GM12878 (cell line): ENCODE data around the gene MIER3. TPM values are rescaled to one million over a fixed set of nuclear protein-coding genes. Genes with fewer than 3 reads are reported as not detected.

Experiments used
- BACH1 ChIP-seq: fragments of 450-650 bp; IDR thresholded peaks from 2 replicates; pipeline ENCODE4 v1.6.1; 2017; ENCODE audit warnings: mild to moderate bottlenecking, borderline replicate concordance
- CBX5 ChIP-seq: sonication (generic); IDR thresholded peaks from 2 replicates; pipeline ENCODE4 v1.6.1; 2016; ENCODE audit warnings: low read depth, moderate library complexity, mild to moderate bottlenecking, inconsistent platforms
- CEBPB ChIP-seq, 2 experiments: fragments of 150-350 bp in 1 of 2; IDR thresholded peaks; 2 replicates each; pipeline ENCODE4 v1.6.1; 2012 to 2014; ENCODE audit warnings: low read depth in 2 of 2, low read length in 2 of 2, borderline replicate concordance in 1 of 2, inconsistent platforms in 1 of 2
- CHD1 ChIP-seq: IDR thresholded peaks from 2 replicates; pipeline ENCODE4 v1.6.1; 2012; ENCODE audit warnings: low read depth, low read length, improper control_type of control experiment
- FOXK2 ChIP-seq: fragments of 450-650 bp; IDR thresholded peaks from 2 replicates; pipeline ENCODE4 v1.6.1; 2017; ENCODE audit warnings: mild to moderate bottlenecking, moderate library complexity
- FOXM1 ChIP-seq: IDR thresholded peaks from 2 replicates; pipeline ENCODE4 v1.6.1; 2012; ENCODE audit warnings: low read depth, mild to moderate bottlenecking, inconsistent platforms, low read length, moderate library complexity
- GABPA ChIP-seq: IDR thresholded peaks from 2 replicates; pipeline ENCODE4 v1.6.1; 2014; ENCODE audit warnings: antibody characterized with exemption, low read depth, mild to moderate bottlenecking, inconsistent platforms
- HCFC1 ChIP-seq: fragments of 150-350 bp; IDR thresholded peaks from 2 replicates; pipeline ENCODE4 v1.6.1; 2014; ENCODE audit warnings: low read length
- HDAC2 ChIP-seq: fragments of 200-600 bp; sonication (generic); IDR thresholded peaks from 2 replicates; pipeline ENCODE4 v1.6.1; 2017
- HDGF ChIP-seq: fragments of 450-650 bp; IDR thresholded peaks from 2 replicates; pipeline ENCODE4 v1.6.1; 2016; ENCODE audit warnings: antibody characterized with exemption
- IKZF1 ChIP-seq: fragments of 450-650 bp; conservative IDR thresholded peaks from 2 replicates; pipeline ENCODE4 v1.6.1; 2017; ENCODE audit warnings: antibody characterized with exemption, mild to moderate bottlenecking
- NBN ChIP-seq: fragments of 450-650 bp; IDR thresholded peaks from 2 replicates; pipeline ENCODE4 v1.6.1; 2016
- NFXL1 ChIP-seq: fragments of 450-650 bp; IDR thresholded peaks from 2 replicates; pipeline ENCODE4 v1.6.1; 2017; ENCODE audit warnings: antibody characterized with exemption, mild to moderate bottlenecking, borderline replicate concordance
- NFYB ChIP-seq: IDR thresholded peaks from 2 replicates; pipeline ENCODE4 v1.6.1; 2011; ENCODE audit warnings: low read depth, mild to moderate bottlenecking, low read length, improper control_type of control experiment, moderate library complexity; ENCODE audit not compliant: insufficient read depth
- NRF1 ChIP-seq: conservative IDR thresholded peaks from 2 replicates; pipeline ENCODE4 v1.6.1; 2011; ENCODE audit warnings: mild to moderate bottlenecking, low read depth, low read length, improper control_type of control experiment
- POU2F2 ChIP-seq: IDR thresholded peaks from 3 replicates; pipeline ENCODE4 v1.6.1; 2011; ENCODE audit warnings: low read depth, mild to moderate bottlenecking, low read length, borderline replicate concordance
- RB1 ChIP-seq: fragments of 450-650 bp; formaldehyde crosslinking; IDR thresholded peaks from 2 replicates; pipeline ENCODE4 v1.6.1; 2017; ENCODE audit warnings: mild to moderate bottlenecking, borderline replicate concordance
- RFX5 ChIP-seq: IDR thresholded peaks from 2 replicates; pipeline ENCODE4 v1.6.1; 2011; ENCODE audit warnings: low read depth, low read length, improper control_type of control experiment
- SMC3 ChIP-seq: IDR thresholded peaks from 2 replicates; pipeline ENCODE4 v1.6.1; 2011; ENCODE audit warnings: low read length, improper control_type of control experiment, borderline replicate concordance
- ZNF217 ChIP-seq: fragments of 450-650 bp; IDR thresholded peaks from 2 replicates; pipeline ENCODE4 v1.6.1; 2017; ENCODE audit warnings: antibody characterized with exemption, mild to moderate bottlenecking
- ZNF384 ChIP-seq: IDR thresholded peaks from 2 replicates; pipeline ENCODE4 v1.6.1; 2012; ENCODE audit warnings: low read depth, mild to moderate bottlenecking, low read length, improper control_type of control experiment, borderline replicate concordance
- ZNF622 ChIP-seq: fragments of 450-650 bp; IDR thresholded peaks from 2 replicates; pipeline ENCODE4 v1.6.1; 2017; ENCODE audit warnings: mild to moderate bottlenecking, inconsistent platforms
- ZZZ3 ChIP-seq: IDR thresholded peaks from 2 replicates; pipeline ENCODE4 v1.6.1; 2011; ENCODE audit warnings: low read depth; ENCODE audit not compliant: control insufficient read depth, insufficient read length
- polyA plus RNA-seq, 11 experiments: library from polyadenylated mRNA; depleted of rRNA in 4 of 11; unstranded in 6 of 11; stranded (reverse) in 5 of 11; fragments of >200 nt; fragmentation: Nextera tagmentation in 4 of 11; fragmentation: Illumina TruSeq in 1 of 11; extraction: Ambion mirVana in 4 of 11; extraction: Trizol in 1 of 11; gene quantifications; 1 replicate in 1 of 11; 2 replicates in 10 of 11; pipeline versions ENCODE4 v1.2.1 to v1.2.3, GENCODE V29; 2011 to 2016; ENCODE audit warnings: inconsistent platforms in 2 of 11, missing spikeins in 2 of 11, low read depth in 1 of 11
- total RNA-seq, 4 experiments: library from RNA; depleted of rRNA in 3 of 4; stranded (reverse); fragments of >200 nt in 3 of 4; fragmentation: Illumina TruSeq in 1 of 4; extraction: Trizol in 1 of 4; gene quantifications; 2 replicates each; pipeline versions ENCODE4 v1.2.1 to v1.2.3, GENCODE V29; 2013 to 2021
- TF ChIP-seq, protein P1 (sequence below): fragments of 450-650 bp; formaldehyde crosslinking; IDR thresholded peaks from 2 replicates; pipeline ENCODE4 v1.5.0; 2022; ENCODE audit warnings: mild to moderate bottlenecking, missing genetic modification characterization
- TF ChIP-seq, protein P2 (sequence below): fragments of 450-650 bp; IDR thresholded peaks from 2 replicates; pipeline ENCODE4 v1.6.1; 2017; ENCODE audit warnings: mild to moderate bottlenecking, moderate library complexity

Gene MIER3
- total and polyA plus RNA-seq, 10 of the 15 experiments (the other 5 are each of a cell fraction or from before 2014, with no cell fraction given): 2.9 to 14.6 (median 7.2) TPM

DNA sequence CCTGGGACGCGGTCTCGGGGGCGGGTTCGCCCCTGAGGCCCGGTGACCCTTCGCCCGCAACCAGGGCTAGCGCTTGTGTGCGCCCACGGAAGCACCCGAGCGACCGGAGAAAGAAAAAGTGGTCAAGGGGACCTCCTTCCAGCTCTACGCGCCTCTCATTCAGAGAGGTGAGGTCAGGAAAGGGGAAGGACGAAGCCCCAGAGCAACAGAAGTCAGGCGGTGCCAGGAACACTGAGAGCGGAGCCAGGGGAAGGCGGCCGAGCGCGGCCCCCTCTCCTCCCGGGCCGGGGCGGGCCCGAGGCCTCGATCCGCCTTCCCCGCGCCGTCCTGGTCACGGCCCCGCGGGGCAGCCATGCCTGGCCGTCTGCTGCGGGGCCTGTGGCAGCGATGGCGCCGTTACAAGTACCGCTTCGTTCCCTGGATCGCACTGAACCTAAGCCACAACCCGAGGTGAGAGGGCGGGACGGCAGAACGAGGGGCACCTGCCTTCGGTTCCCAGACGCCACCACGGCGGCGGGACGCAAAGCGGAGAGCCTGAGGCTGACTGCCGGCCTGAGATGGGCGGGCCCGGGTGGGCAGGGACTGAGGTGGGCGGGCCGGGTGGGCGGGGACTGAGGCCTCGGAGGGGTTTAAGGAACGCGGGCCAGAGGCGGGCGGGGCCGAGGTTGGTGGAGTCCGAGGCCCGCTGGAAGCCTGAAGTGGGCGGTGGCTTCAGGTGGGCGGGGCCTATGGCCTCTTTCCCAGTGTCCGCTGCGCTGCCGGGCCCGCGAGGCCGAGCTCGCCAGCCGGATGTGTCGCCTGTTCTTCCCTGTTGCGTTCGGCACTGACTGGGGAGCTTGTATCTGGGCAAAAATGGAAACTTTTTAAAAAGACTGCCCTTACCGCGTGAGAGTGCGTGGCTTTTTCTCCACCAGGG, 42.4 kb downstream of the MIER3 start, which contains the start of gene SETD9 (continued):
- no peak for TF ChIP-seq CEBPB (IDR thresholded peaks at IDR 0.05; ENCODE audit: borderline replicate concordance in 1 of 2, low read depth in 2 of 2, low read length in 2 of 2)
- TF ChIP-seq FOXK2: no peak
- TF ChIP-seq NFXL1: no peak
- TF ChIP-seq, protein P1, sequence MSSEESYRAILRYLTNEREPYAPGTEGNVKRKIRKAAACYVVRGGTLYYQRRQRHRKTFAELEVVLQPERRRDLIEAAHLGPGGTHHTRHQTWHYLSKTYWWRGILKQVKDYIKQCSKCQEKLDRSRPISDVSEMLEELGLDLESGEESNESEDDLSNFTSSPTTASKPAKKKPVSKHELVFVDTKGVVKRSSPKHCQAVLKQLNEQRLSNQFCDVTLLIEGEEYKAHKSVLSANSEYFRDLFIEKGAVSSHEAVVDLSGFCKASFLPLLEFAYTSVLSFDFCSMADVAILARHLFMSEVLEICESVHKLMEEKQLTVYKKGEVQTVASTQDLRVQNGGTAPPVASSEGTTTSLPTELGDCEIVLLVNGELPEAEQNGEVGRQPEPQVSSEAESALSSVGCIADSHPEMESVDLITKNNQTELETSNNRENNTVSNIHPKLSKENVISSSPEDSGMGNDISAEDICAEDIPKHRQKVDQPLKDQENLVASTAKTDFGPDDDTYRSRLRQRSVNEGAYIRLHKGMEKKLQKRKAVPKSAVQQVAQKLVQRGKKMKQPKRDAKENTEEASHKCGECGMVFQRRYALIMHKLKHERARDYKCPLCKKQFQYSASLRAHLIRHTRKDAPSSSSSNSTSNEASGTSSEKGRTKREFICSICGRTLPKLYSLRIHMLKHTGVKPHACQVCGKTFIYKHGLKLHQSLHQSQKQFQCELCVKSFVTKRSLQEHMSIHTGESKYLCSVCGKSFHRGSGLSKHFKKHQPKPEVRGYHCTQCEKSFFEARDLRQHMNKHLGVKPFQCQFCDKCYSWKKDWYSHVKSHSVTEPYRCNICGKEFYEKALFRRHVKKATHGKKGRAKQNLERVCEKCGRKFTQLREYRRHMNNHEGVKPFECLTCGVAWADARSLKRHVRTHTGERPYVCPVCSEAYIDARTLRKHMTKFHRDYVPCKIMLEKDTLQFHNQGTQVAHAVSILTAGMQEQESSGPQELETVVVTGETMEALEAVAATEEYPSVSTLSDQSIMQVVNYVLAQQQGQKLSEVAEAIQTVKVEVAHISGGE (CRISPR knock-in tag): no peak
- no peak for TF ChIP-seq FOXM1
- 0 out of 2 replicates have a peak, but pooled peaks have one; percentile 25 for TF ChIP-seq ZNF217
- 0 out of 2 replicates have a peak, but pooled peaks have one; percentile 9 for TF ChIP-seq HCFC1
- TF ChIP-seq POU2F2: peak; percentile 76; the same call in 1 of the 3 replicates
- TF ChIP-seq ZNF622: no peak
- TF ChIP-seq ZNF384: no peak
- peak; percentile 69; the same call in 1 of the 2 replicates for TF ChIP-seq BACH1
- TF ChIP-seq CBX5: no peak
- no peak for TF ChIP-seq ZZZ3
- TF ChIP-seq CHD1: no peak
- no peak for TF ChIP-seq GABPA
- TF ChIP-seq HDAC2: no peak
- TF ChIP-seq HDGF: no peak
- TF ChIP-seq IKZF1: peak; percentile 89
- peak; percentile 72; the same call in 1 of the 2 replicates for TF ChIP-seq NBN
- TF ChIP-seq RFX5: no peak
- peak; percentile 92 for TF ChIP-seq RB1
- TF ChIP-seq NFYB: no peak
- TF ChIP-seq NRF1: no peak
- TF ChIP-seq SMC3: no peak
- TF ChIP-seq, protein P2, sequence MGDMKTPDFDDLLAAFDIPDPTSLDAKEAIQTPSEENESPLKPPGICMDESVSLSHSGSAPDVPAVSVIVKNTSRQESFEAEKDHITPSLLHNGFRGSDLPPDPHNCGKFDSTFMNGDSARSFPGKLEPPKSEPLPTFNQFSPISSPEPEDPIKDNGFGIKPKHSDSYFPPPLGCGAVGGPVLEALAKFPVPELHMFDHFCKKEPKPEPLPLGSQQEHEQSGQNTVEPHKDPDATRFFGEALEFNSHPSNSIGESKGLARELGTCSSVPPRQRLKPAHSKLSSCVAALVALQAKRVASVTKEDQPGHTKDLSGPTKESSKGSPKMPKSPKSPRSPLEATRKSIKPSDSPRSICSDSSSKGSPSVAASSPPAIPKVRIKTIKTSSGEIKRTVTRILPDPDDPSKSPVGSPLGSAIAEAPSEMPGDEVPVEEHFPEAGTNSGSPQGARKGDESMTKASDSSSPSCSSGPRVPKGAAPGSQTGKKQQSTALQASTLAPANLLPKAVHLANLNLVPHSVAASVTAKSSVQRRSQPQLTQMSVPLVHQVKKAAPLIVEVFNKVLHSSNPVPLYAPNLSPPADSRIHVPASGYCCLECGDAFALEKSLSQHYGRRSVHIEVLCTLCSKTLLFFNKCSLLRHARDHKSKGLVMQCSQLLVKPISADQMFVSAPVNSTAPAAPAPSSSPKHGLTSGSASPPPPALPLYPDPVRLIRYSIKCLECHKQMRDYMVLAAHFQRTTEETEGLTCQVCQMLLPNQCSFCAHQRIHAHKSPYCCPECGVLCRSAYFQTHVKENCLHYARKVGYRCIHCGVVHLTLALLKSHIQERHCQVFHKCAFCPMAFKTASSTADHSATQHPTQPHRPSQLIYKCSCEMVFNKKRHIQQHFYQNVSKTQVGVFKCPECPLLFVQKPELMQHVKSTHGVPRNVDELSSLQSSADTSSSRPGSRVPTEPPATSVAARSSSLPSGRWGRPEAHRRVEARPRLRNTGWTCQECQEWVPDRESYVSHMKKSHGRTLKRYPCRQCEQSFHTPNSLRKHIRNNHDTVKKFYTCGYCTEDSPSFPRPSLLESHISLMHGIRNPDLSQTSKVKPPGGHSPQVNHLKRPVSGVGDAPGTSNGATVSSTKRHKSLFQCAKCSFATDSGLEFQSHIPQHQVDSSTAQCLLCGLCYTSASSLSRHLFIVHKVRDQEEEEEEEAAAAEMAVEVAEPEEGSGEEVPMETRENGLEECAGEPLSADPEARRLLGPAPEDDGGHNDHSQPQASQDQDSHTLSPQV: no peak
